Measurements from ENCODE around the gene DDX60. TPM values are rescaled to one million over a fixed set of nuclear protein-coding genes. Genes with fewer than 3 reads are reported as not detected.

Gene DDX60
- polyA plus RNA-seq, 1 of the 3 experiments (the other 2 are of a cell fraction), result 2.7 TPM

- TF ChIP-seq RCOR1 (IDR thresholded peaks at IDR 0.05; ENCODE audit: low read length) (no peak), GATA2 (CRISPR knock-in tag; IDR thresholded peaks at IDR 0.05) (no peak), CHD2 (IDR thresholded peaks at IDR 0.05; ENCODE audit: low read length, partially characterized antibody) (no peak)
Observed at GRCh38 chr4:168269896-168270295, 48.7 kb downstream of the DDX60 start (continued).

- CTCF ChIA-PET, result no interaction called here
- no peaks in the 10 kb centered on the region for H3K79me2 ChIP-seq (ENCODE audit: insufficient read depth)
- H3K27ac ChIP-seq (ENCODE audit: low read depth in 2 of 2, low read length in 1 of 2), result no peak overlapping the region
- WGBS (ENCODE audit: low lambda C conversion rate), result 83% methylated on average over 1 of the region's 1 CpG
- H3K36me3 ChIP-seq (replicated peaks in 1 of 2; ENCODE audit: control insufficient read depth in 1 of 2, insufficient read depth in 2 of 2, low read length in 1 of 2), result peaks cover 3 to 4% of the 10 kb centered on the region in 2 experiments
- H3K4me2 ChIP-seq, result no peak overlapping the region
- H3K27me3 ChIP-seq (ENCODE audit: insufficient read depth), result no peaks in the 10 kb centered on the region
- H3K4me1 ChIP-seq (ENCODE audit: control insufficient read depth in 1 of 2, insufficient read depth in 2 of 2, low read depth in 1 of 2, low read length in 1 of 2), result no peaks in the 10 kb centered on the region; a peak in 1 of 4 replicates
- H3K9me3 ChIP-seq, result no peaks in the 10 kb centered on the region
- H3K9me2 ChIP-seq, result no peaks in the 10 kb centered on the region
- no peaks in the 10 kb centered on the region for H4K20me1 ChIP-seq (ENCODE audit: insufficient read depth)
- no peak overlapping the region for H3K9ac ChIP-seq
- TF ChIP-seq RCOR1 (IDR thresholded peaks at IDR 0.05; ENCODE audit: low read length), result no peak
- TF ChIP-seq USF1 (IDR thresholded peaks at IDR 0.05; ENCODE audit: borderline replicate concordance, low read depth), result no peak
- TF ChIP-seq RXRA (IDR thresholded peaks at IDR 0.05; ENCODE audit: borderline replicate concordance, low read depth), result no peak
- no peak for TF ChIP-seq RFX5 (IDR thresholded peaks at IDR 0.05; ENCODE audit: low read length)
- no peak for TF ChIP-seq TCF12 (IDR thresholded peaks at IDR 0.05)
- TF ChIP-seq JUND (IDR thresholded peaks at IDR 0.05), result no peak
- no peak for TF ChIP-seq MEF2A (IDR thresholded peaks at IDR 0.05; ENCODE audit: borderline replicate concordance, low read depth)
- TF ChIP-seq REST (IDR thresholded peaks at IDR 0.05; ENCODE audit: low read depth, low read length), result no peak
- no peak for DNase-seq
- H3F3A ChIP-seq (replicated peaks; ENCODE audit: insufficient read depth), result no peaks in the 10 kb centered on the region
- no peak overlapping the region for H3K4me3 ChIP-seq (ENCODE audit: low read depth in 2 of 2, low read length in 1 of 2)
- no peak overlapping the region for H2AFZ ChIP-seq (ENCODE audit: low read depth)
- POLR2A ChIA-PET, result no interaction called here
Observed at GRCh38 chr4:168265327-168265726, 53.2 kb downstream of the DDX60 start.

- H3K79me2 ChIP-seq (ENCODE audit: insufficient read depth), result no peaks in the 10 kb centered on the region
- no peaks in the 10 kb centered on the region for H4K20me1 ChIP-seq (ENCODE audit: insufficient read depth)
- no peak for TF ChIP-seq NFIC (IDR thresholded peaks at IDR 0.05; ENCODE audit: borderline replicate concordance)
- H3K4me1 ChIP-seq (ENCODE audit: control insufficient read depth in 1 of 2, insufficient read depth in 2 of 2, low read depth in 1 of 2, low read length in 1 of 2), result no peaks in the 10 kb centered on the region; a peak in 1 of 4 replicates
- WGBS (ENCODE audit: low lambda C conversion rate), result 71% methylated on average over 3 of the region's 3 CpGs
- DNase-seq, result no peak
- no peaks in the 10 kb centered on the region for H3K9me3 ChIP-seq
- H2AFZ ChIP-seq (ENCODE audit: low read depth), result no peak overlapping the region
- no peaks in the 10 kb centered on the region for H3K9me2 ChIP-seq
- H3K4me3 ChIP-seq (ENCODE audit: low read depth in 2 of 2, low read length in 1 of 2), result no peak overlapping the region
- H3K9ac ChIP-seq, result no peak overlapping the region
- H3K4me2 ChIP-seq, result no peak overlapping the region
- POLR2A ChIA-PET, result no interaction called here
- peaks cover 3 to 4% of the 10 kb centered on the region in 2 experiments for H3K36me3 ChIP-seq (replicated peaks in 1 of 2; ENCODE audit: control insufficient read depth in 1 of 2, insufficient read depth in 2 of 2, low read length in 1 of 2)
- CTCF ChIA-PET, result no interaction called here
- H3F3A ChIP-seq (replicated peaks; ENCODE audit: insufficient read depth), result no peaks in the 10 kb centered on the region
- H3K27me3 ChIP-seq (ENCODE audit: insufficient read depth), result no peaks in the 10 kb centered on the region
- H3K27ac ChIP-seq (ENCODE audit: low read depth in 2 of 2, low read length in 1 of 2), result no peak overlapping the region
Observed at GRCh38 chr4:168264903-168265302, 53.6 kb downstream of the DDX60 start.
